ENCODE data around the gene PIGP. TPM values are rescaled to one million over a fixed set of nuclear protein-coding genes. Genes with fewer than 3 reads are reported as not detected.

The PIGP gene
- total and polyA plus RNA-seq, 10 of the 15 experiments (the other 5 are each of a cell fraction or from before 2014, with no cell fraction given): 17.0 to 65.0 (median 29.5) TPM

GRCh38 chr21:37079211-37079824 lies 6.4 kb upstream of the PIGP start:
- peak; percentile 68 for ATAC-seq
- in situ Hi-C loops (cut with MboI): no loop called here
- H3K4me2 ChIP-seq (ENCODE audit: control insufficient read depth, insufficient read depth): no peak overlapping the region

More at GRCh38 chr21:37079211-37079824, 6.4 kb upstream of the PIGP start:
- POLR2A ChIA-PET: interaction anchor here (0.6 kb wide), 1 partner anchor 1060 kb away, joined by 3 read pairs; no protein-coding TSS in a partner anchor
- FAIRE-seq: no peak
- H3K79me2 ChIP-seq (ENCODE audit: control insufficient read depth, insufficient read depth, low read length): peaks cover 65% of the 10 kb centered on the region
- no peaks in the 10 kb centered on the region for H4K20me1 ChIP-seq (ENCODE audit: control insufficient read depth, insufficient read depth)
- RAD21 ChIA-PET (ENCODE audit: unreplicated experiment): interaction anchor here (0.7 kb wide), 1 partner anchor 72 kb away, joined by 3 read pairs; no protein-coding TSS in a partner anchor
- intact Hi-C loops (cut with micrococcal nuclease; ENCODE audit: unreplicated experiment): loop anchor here (5.0 kb wide), 2 partner anchors 77 to 102 kb away; no protein-coding TSS in a partner anchor
- H3K9me3 ChIP-seq (replicated peaks; ENCODE audit: control insufficient read depth, insufficient read depth, low read length): no peaks in the 10 kb centered on the region
- no TSS peak for BruUV-seq (replicated peaks)
- H3K4me1 ChIP-seq (ENCODE audit: control insufficient read depth, insufficient read depth, low read length): no peaks in the 10 kb centered on the region
- H3K27ac ChIP-seq (ENCODE audit: control insufficient read depth, insufficient read depth): no peak overlapping the region
- SMC1A ChIA-PET (ENCODE audit: uncharacterized antibody, unreplicated experiment): interaction anchor here (0.6 to 1.3 kb wide), 2 partner anchors 69 to 714 kb away, joined by 3 read pairs; no protein-coding TSS in a partner anchor
- H3K36me3 ChIP-seq (ENCODE audit: control insufficient read depth in 2 of 2, insufficient read depth in 2 of 2, low read length in 1 of 2): no peaks in the 10 kb centered on the region
- H2AFZ ChIP-seq (ENCODE audit: control insufficient read depth, low read depth, low read length): no peak overlapping the region
- 62% methylated on average over 6 of the region's 6 CpGs for WGBS (ENCODE audit: insufficient coverage, insufficient replicate concordance, low lambda C conversion rate, missing lambda C conversion rate)
- no peak for TF ChIP-seq ESRRA (IDR thresholded peaks at IDR 0.05; ENCODE audit: low read length)
- no peak for TF ChIP-seq RFX5 (IDR thresholded peaks at IDR 0.05; ENCODE audit: low read depth, low read length)
- TF ChIP-seq NRF1 (conservative IDR thresholded peaks at IDR 0.05; ENCODE audit: low read depth, low read length): no peak
- TF ChIP-seq, protein P1, sequence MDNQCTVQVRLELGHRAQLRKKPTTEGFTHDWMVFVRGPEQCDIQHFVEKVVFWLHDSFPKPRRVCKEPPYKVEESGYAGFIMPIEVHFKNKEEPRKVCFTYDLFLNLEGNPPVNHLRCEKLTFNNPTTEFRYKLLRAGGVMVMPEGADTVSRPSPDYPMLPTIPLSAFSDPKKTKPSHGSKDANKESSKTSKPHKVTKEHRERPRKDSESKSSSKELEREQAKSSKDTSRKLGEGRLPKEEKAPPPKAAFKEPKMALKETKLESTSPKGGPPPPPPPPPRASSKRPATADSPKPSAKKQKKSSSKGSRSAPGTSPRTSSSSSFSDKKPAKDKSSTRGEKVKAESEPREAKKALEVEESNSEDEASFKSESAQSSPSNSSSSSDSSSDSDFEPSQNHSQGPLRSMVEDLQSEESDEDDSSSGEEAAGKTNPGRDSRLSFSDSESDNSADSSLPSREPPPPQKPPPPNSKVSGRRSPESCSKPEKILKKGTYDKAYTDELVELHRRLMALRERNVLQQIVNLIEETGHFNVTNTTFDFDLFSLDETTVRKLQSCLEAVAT (IDR thresholded peaks at IDR 0.05): 0 out of 2 replicates have a peak, but pooled peaks have one; percentile 52
- no peak for TF ChIP-seq TCF7 (IDR thresholded peaks at IDR 0.05; ENCODE audit: borderline replicate concordance)
- no peak for TF ChIP-seq CBFB (IDR thresholded peaks at IDR 0.05; ENCODE audit: low read depth)
- TF ChIP-seq, protein P2, sequence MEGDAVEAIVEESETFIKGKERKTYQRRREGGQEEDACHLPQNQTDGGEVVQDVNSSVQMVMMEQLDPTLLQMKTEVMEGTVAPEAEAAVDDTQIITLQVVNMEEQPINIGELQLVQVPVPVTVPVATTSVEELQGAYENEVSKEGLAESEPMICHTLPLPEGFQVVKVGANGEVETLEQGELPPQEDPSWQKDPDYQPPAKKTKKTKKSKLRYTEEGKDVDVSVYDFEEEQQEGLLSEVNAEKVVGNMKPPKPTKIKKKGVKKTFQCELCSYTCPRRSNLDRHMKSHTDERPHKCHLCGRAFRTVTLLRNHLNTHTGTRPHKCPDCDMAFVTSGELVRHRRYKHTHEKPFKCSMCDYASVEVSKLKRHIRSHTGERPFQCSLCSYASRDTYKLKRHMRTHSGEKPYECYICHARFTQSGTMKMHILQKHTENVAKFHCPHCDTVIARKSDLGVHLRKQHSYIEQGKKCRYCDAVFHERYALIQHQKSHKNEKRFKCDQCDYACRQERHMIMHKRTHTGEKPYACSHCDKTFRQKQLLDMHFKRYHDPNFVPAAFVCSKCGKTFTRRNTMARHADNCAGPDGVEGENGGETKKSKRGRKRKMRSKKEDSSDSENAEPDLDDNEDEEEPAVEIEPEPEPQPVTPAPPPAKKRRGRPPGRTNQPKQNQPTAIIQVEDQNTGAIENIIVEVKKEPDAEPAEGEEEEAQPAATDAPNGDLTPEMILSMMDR (IDR thresholded peaks at IDR 0.05 in 2 of 3, conservative IDR thresholded peaks at IDR 0.05 in 1 of 3; ENCODE audit: control insufficient read depth in 2 of 3, extremely low read depth in 1 of 3, insufficient read depth in 1 of 3, low read depth in 3 of 3, low read length in 3 of 3): peak; percentile 7 to 33 (median 26); a peak in 4 of 6 replicates
- TF ChIP-seq PAX8 (IDR thresholded peaks at IDR 0.05): no peak
- TF ChIP-seq NFYB (IDR thresholded peaks at IDR 0.05; ENCODE audit: insufficient read depth, low read depth, low read length): no peak
- peak; percentile 76; the same call in 1 of the 2 replicates for TF ChIP-seq ZNF384 (IDR thresholded peaks at IDR 0.05; ENCODE audit: borderline replicate concordance, low read depth, low read length)
- DNase-seq (ENCODE audit: low read depth, low spot score): no peak
- H3K27me3 ChIP-seq (replicated peaks in 1 of 2; ENCODE audit: control insufficient read depth in 2 of 2, insufficient read depth in 2 of 2, low read length in 1 of 2): no peaks in the 10 kb centered on the region
- H3K9ac ChIP-seq (ENCODE audit: control insufficient read depth, insufficient read depth, low read length): no peak overlapping the region
- no peak overlapping the region for H3K4me3 ChIP-seq
- CTCF ChIA-PET: interaction anchor here (0.8 to 2.5 kb wide), 3 partner anchors 8 to 292 kb away, joined by 3 to 10 read pairs (median 3); no protein-coding TSS in a partner anchor
